GM18502 (cell line): ENCODE measurements around the gene PHACTR1.

Experiments used
- ATAC-seq: cut with Tn5 transposase; IDR thresholded peaks from one replicate; pipeline ENCODE4 v1.9.1; 2021; ENCODE audit warnings: mild to moderate bottlenecking; ENCODE audit not compliant: unreplicated experiment, poor library complexity

Gene PHACTR1

DNA sequence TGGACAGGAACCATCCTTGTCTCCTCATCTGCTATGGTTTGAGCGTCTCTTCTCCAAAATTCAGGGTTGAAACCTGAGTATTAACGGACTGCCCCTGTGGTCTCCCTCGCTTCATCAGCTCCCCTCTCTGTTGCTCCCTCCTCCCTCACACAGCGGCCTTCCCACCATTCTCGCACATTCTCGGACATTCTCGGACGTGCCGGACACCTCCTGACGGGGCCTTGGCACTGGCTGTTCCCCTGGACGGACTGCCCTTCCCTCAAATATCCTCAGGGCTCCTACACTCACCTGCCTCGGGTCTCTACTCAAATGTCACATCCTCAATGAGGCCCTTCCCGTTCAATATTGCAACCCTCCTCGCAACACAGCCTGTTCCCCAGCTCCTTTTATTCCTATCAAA lies 496.0 kb downstream of the PHACTR1 start:
- no peak for ATAC-seq

GRCh38 chr6:13215390-13215789 lies 498.8 kb downstream of the PHACTR1 start:
- no peak for ATAC-seq

- no peak for ATAC-seq
These were observed 499.9 kb downstream of the PHACTR1 start for GRCh38 chr6:13216236-13217014.

DNA sequence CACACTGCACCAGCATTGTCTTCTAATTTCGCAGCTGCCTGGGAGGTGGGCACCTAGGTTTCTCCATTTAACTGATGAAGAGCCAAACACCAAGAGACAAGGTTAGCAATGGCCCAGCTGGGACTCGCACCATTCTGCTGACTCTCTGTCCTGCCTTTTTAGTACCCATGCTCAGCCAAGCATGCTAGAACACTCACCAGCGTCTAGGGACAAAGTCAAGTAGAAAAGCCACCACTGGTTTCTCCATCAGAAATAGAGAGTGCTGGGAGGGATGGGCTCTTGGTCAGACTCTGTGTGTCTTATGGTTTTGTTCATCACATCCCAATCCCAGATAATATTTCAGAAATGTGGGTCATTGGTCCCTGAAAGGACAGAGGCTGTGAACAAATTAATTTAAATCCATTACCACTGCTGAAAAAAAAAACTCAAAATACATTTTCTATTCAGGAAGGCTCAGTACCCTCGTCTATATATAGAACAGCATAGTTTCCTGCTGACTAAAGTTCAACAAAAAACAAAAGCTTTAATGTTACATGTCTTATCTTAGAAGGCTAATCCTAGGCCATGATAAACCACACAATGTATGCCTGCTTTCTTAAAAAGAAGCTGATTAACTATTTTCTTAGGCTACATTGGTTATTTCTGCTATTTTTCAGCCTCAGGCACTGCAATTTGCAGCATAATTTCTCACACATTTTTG lies 500.8 kb downstream of the PHACTR1 start:
- no peak for ATAC-seq

DNA sequence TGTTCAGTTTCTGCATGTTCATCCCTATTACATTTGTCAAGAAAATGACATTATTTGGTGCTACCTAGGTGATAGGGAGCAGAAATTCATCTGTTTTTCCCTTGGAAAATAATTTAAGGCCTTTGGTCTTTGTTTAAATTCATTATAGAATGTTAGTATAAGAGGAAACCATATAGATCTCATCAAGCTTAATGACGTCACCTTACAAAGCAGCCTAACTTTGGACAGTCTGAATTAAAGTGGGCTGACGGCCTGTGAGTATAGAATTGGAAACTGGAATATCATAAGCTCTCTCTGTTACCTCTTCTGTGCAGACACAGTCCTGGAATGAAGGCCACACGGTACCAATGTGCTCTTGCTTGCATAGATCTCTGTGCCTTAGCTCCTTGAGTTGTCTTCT lies 503.7 kb downstream of the PHACTR1 start:
- ATAC-seq, result no peak

- ATAC-seq, result no peak
These were observed 505.5 kb downstream of the PHACTR1 start for GRCh38 chr6:13222048-13222447.

- ATAC-seq, result no peak
These were observed 509.5 kb downstream of the PHACTR1 start for GRCh38 chr6:13226071-13226470.

DNA sequence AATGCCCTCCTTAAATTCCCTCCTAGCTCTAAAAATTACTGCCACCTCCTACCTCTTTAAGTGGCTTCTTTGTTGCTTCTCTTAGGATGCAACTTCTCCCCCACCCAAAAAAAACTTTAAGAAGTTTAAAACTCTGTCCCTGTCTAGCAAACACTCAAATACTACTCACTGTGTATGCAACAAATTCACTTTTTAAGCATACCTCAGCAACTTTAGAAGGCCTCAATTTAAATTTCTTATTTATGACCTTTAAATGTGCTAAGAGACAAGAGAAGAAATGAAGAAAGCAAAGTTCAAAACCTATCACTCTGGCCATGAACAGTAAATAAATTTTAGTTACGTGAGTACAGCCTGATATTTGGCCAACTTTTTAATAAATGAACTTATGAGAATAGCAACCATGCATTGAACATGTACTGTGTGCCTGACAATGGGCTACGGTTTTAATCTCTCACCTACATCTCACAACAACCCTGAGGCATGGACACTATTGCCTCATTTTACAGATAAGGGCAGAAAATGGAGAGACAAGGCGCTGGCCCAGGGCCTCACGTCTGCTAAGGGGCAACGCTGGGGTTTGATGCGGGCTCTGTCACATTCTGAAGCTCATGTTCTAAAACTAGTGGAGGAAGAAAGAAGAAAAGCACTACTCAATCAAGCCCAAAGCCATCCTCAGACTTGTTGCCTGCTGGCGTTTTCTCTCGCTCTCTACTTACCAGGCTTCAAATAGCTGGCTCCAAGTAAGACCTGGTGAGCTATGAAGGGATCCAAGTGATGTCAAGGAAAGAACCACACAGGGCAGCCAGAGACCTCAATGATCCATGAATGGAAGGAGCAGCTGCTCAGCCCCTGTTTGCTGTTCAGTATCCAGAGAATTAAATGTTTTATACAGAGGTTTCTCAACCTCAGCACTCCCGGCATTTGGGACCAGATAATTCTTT lies 512.0 kb downstream of the PHACTR1 start:
- ATAC-seq, result no peak

DNA sequence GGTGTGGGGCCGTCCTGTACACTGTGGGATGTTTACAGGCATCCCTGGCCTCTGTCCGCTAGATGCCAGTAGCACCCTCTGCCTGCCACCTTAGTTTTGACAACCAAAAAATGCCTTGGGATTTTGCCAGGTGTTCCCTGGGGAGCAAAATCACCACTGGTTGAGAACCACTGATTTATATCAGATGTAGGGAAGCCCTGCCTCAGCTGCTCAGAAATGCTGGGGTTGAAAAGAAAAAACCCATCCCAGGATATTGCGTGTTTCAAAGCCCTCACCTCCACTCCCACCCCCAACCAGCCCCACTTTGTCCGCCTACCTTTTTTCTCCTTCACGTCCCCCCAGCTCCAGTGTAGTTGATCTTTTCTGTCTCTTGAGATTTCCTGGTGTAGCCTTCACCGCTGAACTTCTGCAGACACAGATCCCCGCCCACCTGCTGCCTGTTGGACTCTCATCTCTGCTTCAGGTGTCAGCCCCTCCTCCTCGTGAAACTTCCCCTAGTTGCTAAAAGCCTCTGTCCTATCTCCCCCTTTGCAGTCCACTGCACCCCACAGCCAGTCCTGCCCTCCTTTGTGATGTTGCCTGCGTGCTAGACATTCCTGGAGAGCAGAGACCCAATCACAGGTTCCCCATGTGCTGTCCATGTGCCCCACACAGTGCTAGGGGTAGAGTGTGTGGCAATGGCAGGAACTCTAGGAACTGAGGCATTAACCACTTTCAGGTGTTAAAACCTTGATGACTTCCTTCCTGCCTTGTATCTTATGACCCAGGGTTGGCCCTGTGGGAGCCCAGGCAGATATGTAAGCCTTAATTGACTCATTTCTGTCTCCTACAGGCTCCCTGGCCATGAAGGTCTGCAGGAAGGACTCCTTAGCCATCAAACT lies 512.9 kb downstream of the PHACTR1 start:
- ATAC-seq, result peak; percentile 92

- ATAC-seq, result no peak
These were observed 516.5 kb downstream of the PHACTR1 start for GRCh38 chr6:13233106-13233505.

DNA sequence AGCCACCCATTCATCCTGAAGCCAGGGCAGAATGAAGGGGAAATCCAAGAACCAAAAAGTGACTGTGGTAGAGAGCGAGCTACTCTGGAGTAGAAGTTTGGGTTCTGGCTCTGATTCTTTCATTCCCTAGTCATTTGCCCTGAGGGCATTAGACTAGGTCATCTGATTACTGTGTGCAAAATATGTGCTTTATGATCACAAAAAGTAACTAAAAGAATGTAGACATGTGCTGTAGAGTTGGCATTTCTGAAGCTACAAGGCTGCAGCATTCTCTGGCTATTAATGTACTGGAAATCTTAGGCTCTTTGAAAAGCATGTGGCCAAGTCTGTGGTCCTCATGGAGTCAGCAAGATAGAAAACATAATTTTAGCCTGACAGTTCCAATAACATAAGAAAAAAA lies 517.6 kb downstream of the PHACTR1 start:
- no peak for ATAC-seq

GRCh38 chr6:13235339-13235738 lies 518.8 kb downstream of the PHACTR1 start:
- no peak for ATAC-seq

DNA sequence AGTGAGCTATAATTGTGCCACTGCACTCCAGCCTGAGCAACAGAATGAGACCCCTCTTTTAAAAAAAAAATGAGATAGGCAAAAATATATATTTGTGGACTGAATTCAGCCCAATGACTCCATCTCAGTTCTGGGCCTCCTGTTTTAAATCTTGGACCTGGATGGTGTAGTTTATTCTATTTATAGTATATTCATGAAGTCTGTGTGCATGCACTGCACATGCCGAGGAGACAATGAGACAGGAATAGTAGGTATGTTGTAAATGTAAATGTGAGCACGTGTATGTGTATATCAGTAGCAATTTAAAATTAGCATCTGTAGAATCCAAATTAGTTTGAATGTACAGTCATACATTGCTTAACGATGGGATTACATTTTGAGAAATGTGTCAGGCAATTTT lies 520.8 kb downstream of the PHACTR1 start:
- no peak for ATAC-seq

GRCh38 chr6:13238017-13238416 lies 521.5 kb downstream of the PHACTR1 start:
- no peak for ATAC-seq

DNA sequence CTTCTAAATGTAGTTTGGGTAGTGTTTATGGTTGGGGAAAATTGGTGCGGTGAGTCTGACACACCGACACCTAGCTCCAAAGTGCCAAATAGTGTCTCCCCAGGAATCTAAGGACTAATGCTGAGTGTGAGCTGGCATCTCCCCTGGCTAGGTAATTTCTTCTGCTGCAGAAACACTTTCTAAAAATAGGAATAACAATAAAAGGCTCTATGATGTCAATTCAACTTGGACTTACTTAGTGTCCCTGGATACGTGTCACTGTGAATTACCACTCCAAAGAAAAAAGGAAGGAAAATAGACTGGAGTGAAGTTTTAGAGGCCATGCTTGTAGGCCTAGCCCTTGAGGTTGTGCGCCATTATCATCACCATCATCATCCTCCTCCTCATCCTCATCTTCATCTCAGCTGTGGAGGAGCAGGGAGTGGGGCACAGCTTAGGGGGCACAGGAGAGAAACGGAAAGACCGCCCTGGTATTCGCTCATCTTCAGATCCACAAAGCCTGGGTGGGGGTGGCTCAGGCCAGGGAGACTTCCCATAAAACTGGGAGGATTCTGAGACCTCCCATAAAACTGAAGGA lies 522.2 kb downstream of the PHACTR1 start:
- no peak for ATAC-seq

DNA sequence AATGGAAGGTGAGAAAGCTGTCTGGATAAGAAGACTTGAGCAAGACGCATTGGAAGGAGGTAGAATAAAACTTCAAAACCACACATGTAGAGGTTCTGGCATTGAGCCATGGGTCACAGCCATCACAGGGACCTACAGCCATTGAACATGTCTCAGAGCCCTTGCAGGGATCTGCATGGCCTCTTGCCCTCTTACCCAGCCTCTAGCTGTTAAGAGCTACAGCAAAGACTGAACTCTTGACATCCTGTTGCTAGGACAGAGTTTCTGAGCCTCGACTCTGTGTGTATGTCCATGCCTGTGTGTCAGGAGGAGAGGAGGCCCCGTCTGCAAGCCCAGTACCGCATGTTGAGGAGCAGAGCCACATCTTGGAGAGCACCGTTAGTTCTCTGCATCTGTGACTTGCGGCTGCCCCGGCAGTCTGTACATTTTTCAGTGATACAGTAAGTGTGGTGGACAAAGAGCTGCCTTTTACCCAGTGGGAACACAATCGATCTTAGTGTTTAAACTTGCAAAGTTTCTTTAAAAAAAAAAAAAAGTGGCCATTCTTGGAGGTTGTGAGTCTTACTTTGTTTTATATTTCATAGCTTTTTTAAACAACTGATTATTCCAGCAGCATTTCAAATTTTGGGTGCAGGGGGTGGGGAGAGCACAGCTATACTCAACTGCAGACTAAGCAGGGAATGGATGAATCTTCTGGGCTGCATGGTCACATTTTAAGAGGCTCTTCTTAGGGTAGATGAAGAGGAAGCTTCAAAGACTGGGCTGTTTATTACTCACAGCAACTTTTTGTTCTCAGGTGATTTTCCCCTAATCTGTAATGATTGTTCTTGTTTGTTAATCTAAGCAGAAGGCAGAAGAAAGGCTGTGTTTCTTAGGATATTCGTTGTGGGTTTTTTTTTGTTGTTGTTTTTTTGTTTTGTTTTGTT lies 523.2 kb downstream of the PHACTR1 start:
- no peak for ATAC-seq

- ATAC-seq, result no peak
These were observed 524.8 kb downstream of the PHACTR1 start for GRCh38 chr6:13241364-13241763.

DNA sequence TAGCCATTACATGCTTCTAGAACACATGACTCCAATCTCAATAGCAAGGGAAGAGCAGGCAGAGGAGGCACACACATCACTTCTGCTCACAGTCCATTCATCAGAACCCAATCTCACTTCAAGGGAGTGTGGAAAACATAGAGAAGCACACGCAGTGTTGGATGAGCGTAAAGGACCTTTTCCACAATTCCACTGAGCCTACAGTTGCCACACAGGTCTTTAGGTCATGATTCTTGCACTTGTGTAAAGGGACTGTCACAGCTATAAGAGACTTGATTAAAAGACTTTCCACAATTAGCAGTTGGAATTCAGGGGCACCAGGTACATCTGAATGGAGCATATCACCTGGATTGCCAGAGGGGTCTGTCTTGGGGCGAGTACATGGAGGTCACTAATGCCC lies 525.6 kb downstream of the PHACTR1 start:
- ATAC-seq, result no peak
